HG03175 (cell line): ENCODE measurements around the gene NXPH2.

Experiments used
- ATAC-seq: cut with Tn5 transposase; IDR thresholded peaks from one replicate; pipeline ENCODE4 v1.9.1; 2021; ENCODE audit warnings: mild to moderate bottlenecking, moderate library complexity; ENCODE audit not compliant: unreplicated experiment

The NXPH2 gene

DNA sequence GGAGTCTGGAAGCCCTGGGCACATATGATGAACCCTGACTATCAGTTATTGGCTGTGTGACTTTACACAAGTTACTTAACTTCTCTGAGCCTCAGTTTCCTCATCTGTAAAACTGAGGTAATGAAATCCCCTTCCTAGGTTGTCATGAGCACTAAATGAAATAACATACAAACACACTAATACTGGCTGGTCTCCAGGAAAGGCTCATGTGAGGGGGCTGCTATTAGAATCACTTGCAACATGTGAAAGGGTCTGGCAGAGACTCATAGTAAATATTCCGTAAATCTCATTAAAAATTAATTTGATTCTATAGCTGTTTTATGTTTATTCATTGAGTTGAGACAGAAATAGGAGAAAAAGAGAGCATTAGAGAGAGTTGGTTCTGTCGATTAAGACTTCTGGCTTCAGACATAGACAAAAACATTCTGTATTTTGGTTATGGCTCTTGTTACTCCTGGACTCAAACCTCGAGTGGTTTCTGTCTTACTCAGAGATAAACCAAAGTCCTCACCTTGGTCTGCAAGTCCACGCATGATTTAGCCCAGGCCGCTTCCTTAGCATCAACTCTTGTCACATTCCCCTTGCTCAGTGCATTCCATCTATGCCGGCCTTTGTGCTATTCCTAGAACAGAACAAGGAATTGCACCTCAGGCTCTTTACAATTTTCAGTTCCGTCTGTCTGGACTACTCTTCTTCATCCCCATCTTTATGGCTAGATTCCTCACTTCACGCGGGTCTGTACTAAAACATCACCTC lies 139.1 kb downstream of the NXPH2 start:
- peak; percentile 64 for ATAC-seq

DNA sequence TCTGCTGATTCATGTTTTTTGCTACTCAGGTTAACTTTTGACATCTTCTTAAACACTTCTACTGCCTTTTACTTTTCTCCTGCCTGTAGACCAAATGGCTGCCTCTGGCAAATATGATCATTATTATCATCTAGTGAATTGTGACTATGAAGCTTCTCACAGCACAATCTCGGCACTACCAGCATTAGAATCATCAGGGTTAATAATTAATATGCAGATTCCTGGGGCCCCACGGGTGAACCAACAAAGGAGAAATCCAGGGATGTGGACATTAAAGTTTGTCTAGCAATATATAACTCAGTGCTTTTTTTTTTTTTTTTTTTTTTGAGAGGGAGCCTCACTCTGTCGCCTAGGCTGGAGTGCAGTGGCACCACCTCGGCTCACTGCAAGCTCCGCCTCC lies 142.5 kb downstream of the NXPH2 start:
- no peak for ATAC-seq

GRCh38 chr2:138637061-138637460 lies 143.1 kb downstream of the NXPH2 start:
- no peak for ATAC-seq

GRCh38 chr2:138633049-138633448 lies 147.1 kb downstream of the NXPH2 start:
- no peak for ATAC-seq

DNA sequence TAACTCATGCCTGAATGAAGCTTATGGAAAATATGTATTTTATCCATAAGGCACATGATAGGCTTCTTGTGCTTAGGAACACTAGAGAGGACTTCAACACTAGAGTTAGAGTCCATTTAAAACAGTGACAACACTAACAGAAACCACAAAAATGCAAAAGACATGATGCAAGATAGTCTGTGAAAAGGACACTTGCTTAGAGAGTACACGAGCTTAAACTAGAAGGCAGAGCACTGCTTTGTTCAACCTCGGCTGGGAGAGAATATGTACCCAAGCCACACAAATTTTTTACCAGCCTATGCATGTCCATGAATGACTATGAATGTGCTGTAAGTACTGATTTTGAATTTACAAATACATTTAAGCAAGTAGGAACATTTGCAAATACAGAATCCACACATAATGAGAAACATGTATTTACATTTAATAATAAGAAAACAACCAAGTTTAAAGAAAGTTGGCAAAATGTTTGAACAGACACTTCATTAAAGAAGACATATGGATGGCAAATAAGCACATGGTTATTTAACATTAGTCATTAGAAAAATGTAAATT lies 148.0 kb downstream of the NXPH2 start:
- ATAC-seq: no peak

DNA sequence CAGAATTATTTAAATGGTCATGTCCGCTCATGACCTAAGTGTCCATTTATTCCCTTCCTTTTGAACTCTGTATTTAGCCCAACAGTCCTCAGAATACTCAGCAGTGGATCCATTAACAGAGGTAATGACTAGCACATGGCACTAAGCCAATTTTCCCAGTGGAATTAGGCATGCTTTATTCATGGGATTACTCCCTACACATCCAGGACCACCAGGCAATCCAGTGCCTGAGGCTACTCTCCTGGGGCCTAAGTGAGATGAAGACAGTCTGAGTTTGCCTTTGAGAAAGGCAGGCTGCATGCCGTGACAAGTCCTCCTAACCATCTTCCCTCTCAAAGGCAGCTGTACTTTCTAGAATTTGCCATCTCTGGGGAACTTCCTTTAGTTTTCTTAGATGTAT lies 150.0 kb downstream of the NXPH2 start:
- ATAC-seq: no peak

GRCh38 chr2:138626148-138626547 lies 154.0 kb downstream of the NXPH2 start:
- ATAC-seq: no peak

- ATAC-seq: peak; percentile 49
These were observed 157.6 kb downstream of the NXPH2 start for GRCh38 chr2:138622613-138623012.

- ATAC-seq: no peak
These were observed 159.1 kb downstream of the NXPH2 start for GRCh38 chr2:138621139-138621538.

- no peak for ATAC-seq
These were observed 159.8 kb downstream of the NXPH2 start for GRCh38 chr2:138620431-138620830.
